HEK293 (cell line): ENCODE measurements around the gene LCN10.

Experiments used
- CTCF ChIA-PET: fragments of 350-600 bp; formaldehyde crosslinking; extraction: SDS; loops from one replicate; lab custom pipeline; 2021; ENCODE audit warnings: antibody characterized with exemption; lab: Yijun Ruan, JAX
- POLR2A ChIA-PET: fragments of 300-600 bp; formaldehyde crosslinking; extraction: SDS; loops from one replicate; lab custom pipeline; 2020; ENCODE audit warnings: antibody characterized with exemption, inconsistent platforms; lab: Yijun Ruan, JAX
- H3K27ac ChIP-seq: fragments of 200-500 bp; sonication (Bioruptor generic); 2 replicates; pipeline ENCODE4 v1.5.1; 2014; ENCODE audit warnings: low read depth, low read length, control low read depth, inconsistent platforms; ENCODE audit errors: extremely low read depth
- H3K36me3 ChIP-seq, 2 experiments: fragments of 200-500 bp in 1 of 2; sonication (Bioruptor generic) in 1 of 2; 1 replicate in 1 of 2; 2 replicates in 1 of 2; pipeline ENCODE4 v1.5.1; 2014 to 2017; ENCODE audit warnings: inconsistent platforms in 2 of 2, low read length in 2 of 2; ENCODE audit not compliant: control insufficient read depth in 2 of 2, insufficient read depth in 1 of 2
- H3K4me1 ChIP-seq: fragments of 200-500 bp; sonication (Bioruptor generic); 2 replicates; pipeline ENCODE4 v1.5.1; 2014; ENCODE audit warnings: mild to moderate bottlenecking, low read length, inconsistent platforms; ENCODE audit not compliant: control insufficient read depth, insufficient read depth
- H3K4me3 ChIP-seq: 2 replicates; pipeline ENCODE4 v1.5.1; 2011; ENCODE audit warnings: low read depth, mild to moderate bottlenecking, control low read depth, low read length, moderate library complexity
- H3K9me3 ChIP-seq: fragments of 200-500 bp; sonication (Bioruptor generic); 2 replicates; pipeline ENCODE4 v1.5.1; 2014; ENCODE audit warnings: low read depth, low read length, inconsistent platforms; ENCODE audit not compliant: control insufficient read depth, insufficient read depth
- KLF9 ChIP-seq: fragments of 450-650 bp; formaldehyde crosslinking; IDR thresholded peaks from 2 replicates; pipeline ENCODE4 v1.5.1; 2016; ENCODE audit warnings: missing biosample characterization, missing genetic modification characterization, low read depth
- ZBTB7A ChIP-seq: fragments of 450-650 bp; formaldehyde crosslinking; IDR thresholded peaks from 2 replicates; pipeline ENCODE4 v1.5.1; 2016; ENCODE audit warnings: low read depth, missing biosample characterization, missing genetic modification characterization
- ZFHX2 ChIP-seq: fragments of 450-650 bp; formaldehyde crosslinking; conservative IDR thresholded peaks from 2 replicates; pipeline ENCODE4 v1.5.1; 2016; ENCODE audit warnings: missing biosample characterization, missing genetic modification characterization
- ZFP41 ChIP-seq: fragments of 450-650 bp; formaldehyde crosslinking; IDR thresholded peaks from 2 replicates; pipeline ENCODE4 v1.5.1; 2016; ENCODE audit warnings: missing biosample characterization, missing genetic modification characterization, borderline replicate concordance
- ZNF10 ChIP-seq: fragments of 450-650 bp; formaldehyde crosslinking; IDR thresholded peaks from 2 replicates; pipeline ENCODE4 v1.5.1; 2017; ENCODE audit warnings: missing biosample characterization, missing genetic modification characterization
- ZNF223 ChIP-seq: fragments of 450-650 bp; formaldehyde crosslinking; IDR thresholded peaks from 2 replicates; pipeline ENCODE4 v1.5.1; 2016; ENCODE audit warnings: missing biosample characterization, missing genetic modification characterization
- ZNF366 ChIP-seq: fragments of 450-650 bp; formaldehyde crosslinking; conservative IDR thresholded peaks from 2 replicates; pipeline ENCODE4 v1.5.1; 2016; ENCODE audit warnings: missing biosample characterization, missing genetic modification characterization
- ZNF416 ChIP-seq: fragments of 450-650 bp; formaldehyde crosslinking; IDR thresholded peaks from 2 replicates; pipeline ENCODE4 v1.5.1; 2016; ENCODE audit warnings: missing biosample characterization, missing genetic modification characterization
- ZNF658 ChIP-seq: fragments of 450-650 bp; formaldehyde crosslinking; IDR thresholded peaks from 2 replicates; pipeline ENCODE4; 2016; ENCODE audit warnings: missing biosample characterization, missing genetic modification characterization
- ZNF747 ChIP-seq: fragments of 450-650 bp; formaldehyde crosslinking; IDR thresholded peaks from 2 replicates; pipeline ENCODE4 v1.5.1; 2016; ENCODE audit warnings: missing biosample characterization, missing genetic modification characterization
- ZSCAN23 ChIP-seq: fragments of 450-650 bp; formaldehyde crosslinking; IDR thresholded peaks from 2 replicates; pipeline ENCODE4 v1.5.1; 2016; ENCODE audit warnings: missing biosample characterization, missing genetic modification characterization
- ZSCAN30 ChIP-seq: fragments of 450-650 bp; IDR thresholded peaks from 2 replicates; pipeline ENCODE4 v1.5.1; 2018; ENCODE audit warnings: missing biosample characterization, mild to moderate bottlenecking, missing genetic modification characterization, moderate library complexity
- TF ChIP-seq, protein P1 (sequence below): fragments of 450-650 bp; formaldehyde crosslinking; IDR thresholded peaks from 2 replicates; pipeline ENCODE4 v1.5.1; 2017; ENCODE audit warnings: missing biosample characterization, missing genetic modification characterization
- TF ChIP-seq, protein P2 (sequence below): fragments of 450-650 bp; formaldehyde crosslinking; IDR thresholded peaks from 2 replicates; pipeline ENCODE4 v1.5.1; 2016; ENCODE audit warnings: missing biosample characterization, missing genetic modification characterization
- TF ChIP-seq, protein P3 (sequence below): fragments of 450-650 bp; formaldehyde crosslinking; IDR thresholded peaks from 2 replicates; pipeline ENCODE4 v1.5.1; 2016; ENCODE audit warnings: missing biosample characterization, missing genetic modification characterization
- TF ChIP-seq, protein P4 (sequence below): fragments of 450-650 bp; formaldehyde crosslinking; IDR thresholded peaks from 2 replicates; pipeline ENCODE4 v1.5.1; 2016; ENCODE audit warnings: missing biosample characterization, missing genetic modification characterization, low read depth

LCN10 gene

DNA sequence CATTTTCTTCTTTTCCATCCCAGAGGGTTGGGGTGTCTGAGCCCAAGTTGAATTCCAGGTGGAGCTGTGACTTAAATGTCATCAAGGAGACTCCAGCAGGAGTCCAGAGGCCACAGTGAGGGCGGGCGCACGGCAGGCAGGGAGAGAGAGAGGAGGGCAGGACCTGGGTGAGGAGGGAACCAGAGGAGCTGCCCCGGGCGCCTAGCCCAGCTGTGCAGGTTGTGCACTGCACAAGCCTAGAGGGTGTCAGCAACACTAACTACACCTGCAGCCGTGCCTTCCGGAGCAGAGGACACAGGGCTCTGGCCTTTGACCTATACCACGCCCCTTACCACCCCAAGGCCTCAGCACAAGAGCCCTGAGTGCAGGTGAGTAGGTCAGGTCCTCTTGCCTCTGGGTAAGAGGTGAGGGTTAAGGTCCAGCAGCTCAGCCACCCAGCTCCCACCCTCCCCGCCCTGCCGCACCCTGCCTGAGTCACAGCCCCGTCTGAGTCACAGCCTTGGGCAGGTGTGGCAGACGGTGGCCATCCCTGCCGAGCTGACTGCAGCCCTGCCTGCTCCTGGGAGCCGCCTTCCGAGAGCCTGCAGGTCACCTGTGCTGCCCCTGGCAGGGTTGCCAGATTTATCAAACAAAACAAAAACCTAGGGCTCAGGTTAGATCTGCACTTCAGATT lies 49.1 kb downstream of the LCN10 start (continued):
- no peak for TF ChIP-seq ZNF366
- TF ChIP-seq ZNF658 (tag by site-specific recombination), result no peak
- TF ChIP-seq, protein P1, sequence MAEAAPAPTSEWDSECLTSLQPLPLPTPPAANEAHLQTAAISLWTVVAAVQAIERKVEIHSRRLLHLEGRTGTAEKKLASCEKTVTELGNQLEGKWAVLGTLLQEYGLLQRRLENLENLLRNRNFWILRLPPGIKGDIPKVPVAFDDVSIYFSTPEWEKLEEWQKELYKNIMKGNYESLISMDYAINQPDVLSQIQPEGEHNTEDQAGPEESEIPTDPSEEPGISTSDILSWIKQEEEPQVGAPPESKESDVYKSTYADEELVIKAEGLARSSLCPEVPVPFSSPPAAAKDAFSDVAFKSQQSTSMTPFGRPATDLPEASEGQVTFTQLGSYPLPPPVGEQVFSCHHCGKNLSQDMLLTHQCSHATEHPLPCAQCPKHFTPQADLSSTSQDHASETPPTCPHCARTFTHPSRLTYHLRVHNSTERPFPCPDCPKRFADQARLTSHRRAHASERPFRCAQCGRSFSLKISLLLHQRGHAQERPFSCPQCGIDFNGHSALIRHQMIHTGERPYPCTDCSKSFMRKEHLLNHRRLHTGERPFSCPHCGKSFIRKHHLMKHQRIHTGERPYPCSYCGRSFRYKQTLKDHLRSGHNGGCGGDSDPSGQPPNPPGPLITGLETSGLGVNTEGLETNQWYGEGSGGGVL, result no peak
- no peak for TF ChIP-seq ZNF747 (tag by site-specific recombination)
- TF ChIP-seq, protein P2, sequence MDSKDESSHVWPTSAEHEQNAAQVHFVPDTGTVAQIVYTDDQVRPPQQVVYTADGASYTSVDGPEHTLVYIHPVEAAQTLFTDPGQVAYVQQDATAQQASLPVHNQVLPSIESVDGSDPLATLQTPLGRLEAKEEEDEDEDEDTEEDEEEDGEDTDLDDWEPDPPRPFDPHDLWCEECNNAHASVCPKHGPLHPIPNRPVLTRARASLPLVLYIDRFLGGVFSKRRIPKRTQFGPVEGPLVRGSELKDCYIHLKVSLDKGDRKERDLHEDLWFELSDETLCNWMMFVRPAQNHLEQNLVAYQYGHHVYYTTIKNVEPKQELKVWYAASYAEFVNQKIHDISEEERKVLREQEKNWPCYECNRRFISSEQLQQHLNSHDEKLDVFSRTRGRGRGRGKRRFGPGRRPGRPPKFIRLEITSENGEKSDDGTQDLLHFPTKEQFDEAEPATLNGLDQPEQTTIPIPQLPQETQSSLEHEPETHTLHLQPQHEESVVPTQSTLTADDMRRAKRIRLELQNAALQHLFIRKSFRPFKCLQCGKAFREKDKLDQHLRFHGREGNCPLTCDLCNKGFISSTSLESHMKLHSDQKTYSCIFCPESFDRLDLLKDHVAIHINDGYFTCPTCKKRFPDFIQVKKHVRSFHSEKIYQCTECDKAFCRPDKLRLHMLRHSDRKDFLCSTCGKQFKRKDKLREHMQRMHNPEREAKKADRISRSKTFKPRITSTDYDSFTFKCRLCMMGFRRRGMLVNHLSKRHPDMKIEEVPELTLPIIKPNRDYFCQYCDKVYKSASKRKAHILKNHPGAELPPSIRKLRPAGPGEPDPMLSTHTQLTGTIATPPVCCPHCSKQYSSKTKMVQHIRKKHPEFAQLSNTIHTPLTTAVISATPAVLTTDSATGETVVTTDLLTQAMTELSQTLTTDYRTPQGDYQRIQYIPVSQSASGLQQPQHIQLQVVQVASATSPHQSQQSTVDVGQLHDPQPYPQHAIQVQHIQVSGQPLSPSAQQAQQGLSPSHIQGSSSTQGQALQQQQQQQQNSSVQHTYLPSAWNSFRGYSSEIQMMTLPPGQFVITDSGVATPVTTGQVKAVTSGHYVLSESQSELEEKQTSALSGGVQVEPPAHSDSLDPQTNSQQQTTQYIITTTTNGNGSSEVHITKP, result no peak

DNA sequence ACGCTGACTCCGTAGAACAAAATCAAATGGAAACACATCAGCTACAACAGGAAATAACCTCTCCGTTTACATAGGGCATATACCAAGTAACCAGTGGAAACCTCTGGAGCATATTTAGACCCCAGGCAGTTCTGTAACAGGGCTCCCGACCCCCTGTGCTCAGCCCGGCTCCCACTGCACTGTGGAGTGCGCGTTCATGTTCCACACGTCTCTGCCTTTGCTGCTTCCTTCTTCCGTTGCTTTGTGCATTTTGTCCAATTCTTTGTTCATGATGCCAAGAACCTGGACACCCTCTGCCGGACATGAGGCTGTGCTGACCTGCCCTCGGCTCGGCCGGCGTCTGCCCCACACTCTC lies 49.6 kb downstream of the LCN10 start:
- Histone ChIP-seq H3K27ac (no peak overlapping the region), H3K36me3 (no peaks in the 10 kb centered on the region), H3K9me3 (no peaks in the 10 kb centered on the region), H3K4me3 (no peak overlapping the region), H3K4me1 (no peaks in the 10 kb centered on the region)
- CTCF ChIA-PET, result interaction anchor here (0.7 to 4.0 kb wide), 7 partner anchors 11 to 209 kb away, joined by 4 to 24 read pairs (median 8); no protein-coding TSS in a partner anchor
- TF ChIP-seq, protein P3, sequence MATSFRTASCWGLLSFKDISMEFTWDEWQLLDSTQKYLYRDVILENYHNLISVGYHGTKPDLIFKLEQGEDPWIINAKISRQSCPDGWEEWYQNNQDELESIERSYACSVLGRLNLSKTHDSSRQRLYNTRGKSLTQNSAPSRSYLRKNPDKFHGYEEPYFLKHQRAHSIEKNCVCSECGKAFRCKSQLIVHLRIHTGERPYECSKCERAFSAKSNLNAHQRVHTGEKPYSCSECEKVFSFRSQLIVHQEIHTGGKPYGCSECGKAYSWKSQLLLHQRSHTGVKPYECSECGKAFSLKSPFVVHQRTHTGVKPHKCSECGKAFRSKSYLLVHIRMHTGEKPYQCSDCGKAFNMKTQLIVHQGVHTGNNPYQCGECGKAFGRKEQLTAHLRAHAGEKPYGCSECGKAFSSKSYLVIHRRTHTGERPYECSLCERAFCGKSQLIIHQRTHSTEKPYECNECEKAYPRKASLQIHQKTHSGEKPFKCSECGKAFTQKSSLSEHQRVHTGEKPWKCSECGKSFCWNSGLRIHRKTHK (tag by site-specific recombination), result no peak
- TF ChIP-seq, protein P4, sequence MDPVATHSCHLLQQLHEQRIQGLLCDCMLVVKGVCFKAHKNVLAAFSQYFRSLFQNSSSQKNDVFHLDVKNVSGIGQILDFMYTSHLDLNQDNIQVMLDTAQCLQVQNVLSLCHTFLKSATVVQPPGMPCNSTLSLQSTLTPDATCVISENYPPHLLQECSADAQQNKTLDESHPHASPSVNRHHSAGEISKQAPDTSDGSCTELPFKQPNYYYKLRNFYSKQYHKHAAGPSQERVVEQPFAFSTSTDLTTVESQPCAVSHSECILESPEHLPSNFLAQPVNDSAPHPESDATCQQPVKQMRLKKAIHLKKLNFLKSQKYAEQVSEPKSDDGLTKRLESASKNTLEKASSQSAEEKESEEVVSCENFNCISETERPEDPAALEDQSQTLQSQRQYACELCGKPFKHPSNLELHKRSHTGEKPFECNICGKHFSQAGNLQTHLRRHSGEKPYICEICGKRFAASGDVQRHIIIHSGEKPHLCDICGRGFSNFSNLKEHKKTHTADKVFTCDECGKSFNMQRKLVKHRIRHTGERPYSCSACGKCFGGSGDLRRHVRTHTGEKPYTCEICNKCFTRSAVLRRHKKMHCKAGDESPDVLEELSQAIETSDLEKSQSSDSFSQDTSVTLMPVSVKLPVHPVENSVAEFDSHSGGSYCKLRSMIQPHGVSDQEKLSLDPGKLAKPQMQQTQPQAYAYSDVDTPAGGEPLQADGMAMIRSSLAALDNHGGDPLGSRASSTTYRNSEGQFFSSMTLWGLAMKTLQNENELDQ, result no peak
- TF ChIP-seq ZSCAN30 (no peak), ZNF223 (no peak), ZSCAN23 (tag by site-specific recombination) (no peak), ZFP41 (tag by site-specific recombination) (no peak), ZNF10 (tag by site-specific recombination) (no peak), ZNF416 (tag by site-specific recombination) (no peak), ZFHX2 (no peak), KLF9 (tag by site-specific recombination) (no peak), ZBTB7A (tag by site-specific recombination) (no peak)
- POLR2A ChIA-PET, result interaction anchor here (1.0 to 1.4 kb wide), 3 partner anchors 20 to 35 kb away, joined by 3 to 6 read pairs (median 4); no protein-coding TSS in a partner anchor
